DMS114 treated with DMSO at 0.1 percent for 48 hours (cell line): Measurements from ENCODE around the gene CLEC1A.
"Not testable (repeated sequence)": the region's sequence is repeated elsewhere in the genome, so short reads cannot be mapped to it uniquely, and the experiment has no call there.

Source experiments
- DNase-seq: peaks from one replicate; lab custom pipeline; 2025; ENCODE audit not compliant: unreplicated experiment; lab: John Stamatoyannopoulos, UW

CLEC1A gene

GRCh38 chr12:10052193-10052913 lies 46.4 kb downstream of the CLEC1A start:
- DNase-seq = no peak

- DNase-seq = no peak
Measured at GRCh38 chr12:10048526-10048925, 50.3 kb downstream of the CLEC1A start.

- DNase-seq = no peak
Measured at GRCh38 chr12:10042167-10042566, 56.6 kb downstream of the CLEC1A start.

DNA sequence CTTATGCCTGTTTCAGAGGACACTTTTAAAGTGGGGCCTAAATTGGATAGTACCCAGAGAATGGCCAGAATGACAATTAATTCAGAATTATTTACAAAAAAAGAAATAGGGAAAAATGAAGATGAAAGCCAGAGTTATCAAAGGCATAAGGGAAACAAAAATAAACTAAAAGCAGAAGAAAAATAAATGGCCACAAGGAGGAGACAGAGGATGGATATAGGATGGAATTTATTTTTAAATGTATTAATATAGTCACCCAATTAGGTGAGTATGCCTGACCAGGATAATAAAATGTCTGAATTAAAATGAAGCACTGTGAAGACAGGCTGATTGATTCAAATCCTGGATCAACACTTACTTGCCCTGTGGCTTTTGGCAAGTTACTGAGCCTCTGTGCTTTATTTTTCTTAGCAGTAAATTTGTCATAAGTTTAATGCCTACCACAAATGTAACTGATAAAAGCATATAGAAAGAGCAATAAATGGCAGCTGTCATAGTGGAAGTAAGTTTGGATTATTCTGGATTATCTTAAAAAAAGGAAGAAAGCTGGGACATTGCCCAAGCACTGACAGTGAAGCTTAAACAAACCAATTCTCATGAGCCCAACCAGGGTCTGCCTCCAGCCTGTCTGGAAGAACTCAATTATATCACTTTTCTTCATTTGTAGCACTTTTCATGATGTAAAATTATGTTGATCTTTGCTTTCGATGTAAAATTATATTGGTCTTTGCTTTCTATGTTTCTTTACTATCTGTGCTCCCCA lies 64.8 kb downstream of the CLEC1A start:
- peak; percentile 28 for DNase-seq

GRCh38 chr12:10031771-10032175 lies 67.0 kb downstream of the CLEC1A start:
- DNase-seq = no peak

- no peak for DNase-seq
Measured at GRCh38 chr12:10031321-10031720, 67.5 kb downstream of the CLEC1A start.

DNA sequence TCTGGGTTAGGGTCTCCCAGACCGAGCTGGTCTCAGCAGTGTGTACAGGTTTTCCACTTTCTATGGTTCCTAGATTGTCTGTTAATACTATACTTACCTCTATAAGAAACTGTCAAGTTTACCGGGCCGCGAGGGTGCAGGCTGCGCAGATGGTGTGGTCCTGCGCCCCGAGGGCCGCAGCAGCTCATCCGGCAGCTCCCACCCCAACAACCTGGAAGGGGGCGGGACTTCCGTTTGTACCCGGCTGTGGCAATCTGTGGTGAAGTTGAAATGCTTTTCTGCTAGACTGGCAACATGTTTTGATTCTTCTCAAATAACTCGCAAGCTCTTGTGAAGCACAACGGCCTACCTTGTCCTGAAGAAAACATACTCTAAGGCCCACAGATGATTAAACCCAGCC lies 68.3 kb downstream of the CLEC1A start, which contains the start of gene CLEC9A:
TSS of gene CLEC9A (plus strand) at position 237 of the 400 bp plus-strand sequence. CDS start 22,006 bp downstream, outside the sequence.
- DNase-seq = no peak

- no peak for DNase-seq
Measured at GRCh38 chr12:10027721-10028120, 71.1 kb downstream of the CLEC1A start.

- DNase-seq = no peak
Measured at GRCh38 chr12:10027311-10027710, 71.5 kb downstream of the CLEC1A start.

DNA sequence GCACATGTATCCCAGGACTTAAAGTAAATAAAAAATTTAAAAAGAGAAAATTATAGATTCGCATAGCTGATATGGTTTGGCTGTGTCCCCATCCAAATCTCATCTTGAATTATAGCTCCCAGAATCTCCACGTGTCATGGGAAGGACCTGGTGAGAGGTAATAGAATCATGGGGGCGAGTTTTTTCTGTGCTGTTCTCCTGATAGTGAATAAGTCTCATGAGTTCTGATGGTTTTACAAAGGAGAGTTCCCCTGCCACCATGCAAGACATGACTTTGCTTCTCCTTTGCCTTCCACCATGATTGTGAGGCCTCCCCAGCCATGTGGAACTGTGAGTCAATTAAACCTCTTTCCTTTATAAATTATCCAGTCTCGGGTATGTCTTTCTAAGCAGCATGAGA lies 72.1 kb downstream of the CLEC1A start:
- not testable (repeated sequence) for DNase-seq

DNA sequence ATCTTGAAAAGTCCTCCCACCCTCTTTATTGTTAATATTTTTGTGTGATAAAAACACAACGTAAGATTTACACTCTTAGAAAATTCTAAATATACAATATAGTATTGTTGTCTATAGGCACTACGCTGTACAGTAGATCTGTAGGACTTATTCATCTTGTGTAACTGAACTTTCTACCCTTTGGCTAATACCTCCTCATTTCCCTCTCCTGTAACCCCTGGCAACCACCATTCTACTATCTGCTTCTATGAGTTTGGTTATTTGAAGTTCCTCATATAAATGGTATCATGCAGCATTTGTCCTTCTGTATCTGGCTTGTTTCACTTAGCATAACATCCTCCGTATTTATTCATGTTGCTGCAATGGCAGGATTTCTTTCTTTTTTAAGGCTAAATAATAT lies 73.5 kb downstream of the CLEC1A start:
- no peak for DNase-seq

- no peak for DNase-seq
Measured at GRCh38 chr12:10021342-10021741, 77.4 kb downstream of the CLEC1A start.
